ENCODE results near the gene ARID5B.

Gene ARID5B

GRCh38 chr10:62036186-62037081, 134.9 kb downstream of the ARID5B start:
- DNase-seq (ENCODE audit: low read depth) = no peak

GRCh38 chr10:62037166-62037831, 135.8 kb downstream of the ARID5B start:
- no peak for DNase-seq (ENCODE audit: low read depth)

GRCh38 chr10:62037890-62038608, 136.6 kb downstream of the ARID5B start:
- DNase-seq (ENCODE audit: low read depth) = no peak

GRCh38 chr10:62038609-62039190, 137.2 kb downstream of the ARID5B start:
- peak; percentile 60 for DNase-seq (ENCODE audit: low read depth)

GRCh38 chr10:62039954-62040353, 138.5 kb downstream of the ARID5B start:
- no peak for DNase-seq (ENCODE audit: low read depth)

GRCh38 chr10:62040881-62041280, 139.4 kb downstream of the ARID5B start:
- DNase-seq (ENCODE audit: low read depth) = no peak

GRCh38 chr10:62043421-62044021, 142.0 kb downstream of the ARID5B start:
- DNase-seq (ENCODE audit: low read depth) = no peak

- no peak for DNase-seq (ENCODE audit: low read depth)
These were observed 143.1 kb downstream of the ARID5B start for GRCh38 chr10:62044566-62044965.

GRCh38 chr10:62045765-62046521, 144.4 kb downstream of the ARID5B start:
- DNase-seq (ENCODE audit: low read depth) = no peak

GRCh38 chr10:62046522-62047227, 145.2 kb downstream of the ARID5B start:
- no peak for DNase-seq (ENCODE audit: low read depth)

GRCh38 chr10:62047228-62047892, 145.9 kb downstream of the ARID5B start:
- no peak for DNase-seq (ENCODE audit: low read depth)

- DNase-seq (ENCODE audit: low read depth) = no peak
These were observed 146.5 kb downstream of the ARID5B start for GRCh38 chr10:62047960-62048383.

- no peak for DNase-seq (ENCODE audit: low read depth)
These were observed 147.0 kb downstream of the ARID5B start for GRCh38 chr10:62048470-62048869.

- peak; percentile 47 for DNase-seq (ENCODE audit: low read depth)
These were observed 147.6 kb downstream of the ARID5B start for GRCh38 chr10:62048919-62049623.

GRCh38 chr10:62049624-62050345, 148.3 kb downstream of the ARID5B start:
- no peak for DNase-seq (ENCODE audit: low read depth)

GRCh38 chr10:62050346-62050892, 148.9 kb downstream of the ARID5B start:
- no peak for DNase-seq (ENCODE audit: low read depth)

- peak; percentile 54 for DNase-seq (ENCODE audit: low read depth)
These were observed 149.5 kb downstream of the ARID5B start for GRCh38 chr10:62050893-62051433.

- no peak for DNase-seq (ENCODE audit: low read depth)
These were observed 150.8 kb downstream of the ARID5B start for GRCh38 chr10:62052276-62052675.
